IMR-90 (cell line): Measurements from ENCODE around the gene CXCL8. TPM values are rescaled to one million over a fixed set of nuclear protein-coding genes. Genes with fewer than 3 reads are reported as not detected.
A peak's percentile ranks its signal among the peaks of the same experiment; 100 is the strongest.

Experiments
- ATAC-seq: fragments of 200-7000 bp; cut with Tn5 transposase; 2 replicates; pipeline ENCODE4 v1.9.1; 2020; ENCODE audit warnings: low read depth, mild to moderate bottlenecking, moderate library complexity
- BruUV-seq: library from RNA; stranded (reverse); fragments of 400-500 nt; replicated peaks from 2 replicates; lab custom pipeline; 2021; lab: Mats Ljungman, UMichigan
- CTCF ChIA-PET: fragments of 300-600 bp; formaldehyde crosslinking; extraction: SDS; loops from one replicate; lab custom pipeline; 2021; ENCODE audit warnings: antibody characterized with exemption; lab: Yijun Ruan, JAX
- POLR2A ChIA-PET: fragments of 300-600 bp; sonication (Branson Sonifier 250); formaldehyde crosslinking; loops from one replicate; lab custom pipeline; 2022; ENCODE audit warnings: antibody characterized with exemption; ENCODE audit not compliant: unreplicated experiment; lab: Charles Lee
- DNase-seq: peaks from one replicate; pipeline ENCODE4 v3.0.0; 2013
- H2AFZ ChIP-seq: replicated peaks from 2 replicates; pipeline ENCODE3; 2013; ENCODE audit warnings: low read length, mild to moderate bottlenecking; ENCODE audit not compliant: poor library complexity
- H2AK5ac ChIP-seq: 2 replicates; pipeline ENCODE4 v1.6.1; 2013; ENCODE audit warnings: low read depth, low read length, inconsistent platforms
- H2AK9ac ChIP-seq: replicated peaks from 2 replicates; pipeline ENCODE3; 2013; ENCODE audit warnings: mild to moderate bottlenecking, low read depth, low read length, moderate library complexity; ENCODE audit not compliant: poor library complexity
- H2BK120ac ChIP-seq: 2 replicates; pipeline ENCODE4 v1.6.1; 2013; ENCODE audit warnings: low read depth, low read length, inconsistent platforms
- H2BK15ac ChIP-seq: 3 replicates; pipeline ENCODE4 v1.6.1; 2013; ENCODE audit warnings: low read depth, low read length, inconsistent platforms
- H2BK20ac ChIP-seq: 2 replicates; pipeline ENCODE4 v1.6.1; 2013; ENCODE audit warnings: low read depth, mild to moderate bottlenecking, inconsistent platforms, low read length, moderate library complexity
- H2BK5ac ChIP-seq: 2 replicates; pipeline ENCODE4 v1.6.1; 2013; ENCODE audit warnings: mild to moderate bottlenecking, low read depth, low read length, inconsistent platforms; ENCODE audit not compliant: poor library complexity, severe bottlenecking
- H3K14ac ChIP-seq: replicated peaks from 2 replicates; pipeline ENCODE4 v1.6.1; 2013; ENCODE audit warnings: low read depth, low read length, inconsistent platforms
- H3K18ac ChIP-seq: 2 replicates; pipeline ENCODE4 v1.6.1; 2013; ENCODE audit warnings: low read depth, low read length, control low read depth
- H3K23ac ChIP-seq: 2 replicates; pipeline ENCODE4 v1.6.1; 2013; ENCODE audit warnings: low read depth, low read length, inconsistent platforms
- H3K27ac ChIP-seq: 2 replicates; pipeline ENCODE4 v1.5.1; 2013; ENCODE audit warnings: mild to moderate bottlenecking, control low read depth, low read length; ENCODE audit not compliant: insufficient read depth
- H3K27me3 ChIP-seq: 2 replicates; pipeline ENCODE4 v1.6.1; 2013; ENCODE audit warnings: low read length; ENCODE audit not compliant: control insufficient read depth, insufficient read depth
- H3K36me3 ChIP-seq: 2 replicates; pipeline ENCODE4 v1.6.1; 2013; ENCODE audit warnings: low read length, mixed read lengths; ENCODE audit not compliant: control insufficient read depth, insufficient read depth
- H3K4ac ChIP-seq: 2 replicates; pipeline ENCODE4 v1.6.1; 2013; ENCODE audit warnings: low read depth, low read length, inconsistent platforms
- H3K4me1 ChIP-seq: 2 replicates; pipeline ENCODE4 v1.6.1; 2013; ENCODE audit warnings: low read length, mixed read lengths; ENCODE audit not compliant: control insufficient read depth, insufficient read depth
- H3K4me2 ChIP-seq: 2 replicates; pipeline ENCODE4 v1.6.1; 2013; ENCODE audit warnings: low read depth, mild to moderate bottlenecking, control low read depth, low read length, moderate library complexity
- H3K4me3 ChIP-seq: 2 replicates; pipeline ENCODE4 v1.5.1; 2013; ENCODE audit warnings: low read depth, mild to moderate bottlenecking, control low read depth, low read length, moderate library complexity; ENCODE audit not compliant: insufficient read depth
- H3K56ac ChIP-seq: 2 replicates; pipeline ENCODE4 v1.6.1; 2013; ENCODE audit warnings: low read length, inconsistent platforms; ENCODE audit not compliant: insufficient read depth; ENCODE audit errors: extremely low read depth
- H3K79me1 ChIP-seq, 2 experiments: 2 replicates each; pipeline ENCODE4 v1.6.1; 2013; ENCODE audit warnings: low read length in 2 of 2, inconsistent platforms in 1 of 2, low read depth in 1 of 2
- H3K9ac ChIP-seq: 2 replicates; pipeline ENCODE4 v1.6.1; 2013; ENCODE audit warnings: low read depth, low read length, control low read depth
- H3K9me1 ChIP-seq: 2 replicates; pipeline ENCODE4 v1.6.1; 2013; ENCODE audit warnings: low read length, inconsistent platforms; ENCODE audit not compliant: insufficient read depth
- H3K9me3 ChIP-seq: 2 replicates; pipeline ENCODE4 v1.6.1; 2013; ENCODE audit warnings: low read length; ENCODE audit not compliant: control insufficient read depth, insufficient read depth
- H4K20me1 ChIP-seq: 2 replicates; pipeline ENCODE4 v1.6.1; 2013; ENCODE audit warnings: low read length, inconsistent platforms; ENCODE audit not compliant: insufficient read depth
- H4K5ac ChIP-seq: 2 replicates; pipeline ENCODE4 v1.6.1; 2013; ENCODE audit warnings: mild to moderate bottlenecking, low read depth, low read length, control low read depth
- H4K8ac ChIP-seq, 2 experiments: 2 replicates each; pipeline ENCODE4 v1.6.1; 2013; ENCODE audit warnings: low read depth in 2 of 2, low read length in 2 of 2, control low read depth in 1 of 2, inconsistent platforms in 1 of 2
- H4K91ac ChIP-seq: 2 replicates; pipeline ENCODE4 v1.6.1; 2013; ENCODE audit warnings: low read depth, low read length, inconsistent platforms; ENCODE audit not compliant: insufficient read depth
- BHLHE40 ChIP-seq: fragments of 150-350 bp; IDR thresholded peaks from 2 replicates; pipeline ENCODE4 v1.6.1; 2016; ENCODE audit warnings: mild to moderate bottlenecking, low read depth, low read length
- CEBPB ChIP-seq: IDR thresholded peaks from 2 replicates; pipeline ENCODE4 v1.6.1; 2012; ENCODE audit warnings: low read depth, low read length, improper control_type of control experiment
- CHD1 ChIP-seq: IDR thresholded peaks from 2 replicates; pipeline ENCODE4 v1.6.1; 2012; ENCODE audit warnings: low read depth, low read length, improper control_type of control experiment
- CTCF ChIP-seq: conservative IDR thresholded peaks from 2 replicates; pipeline ENCODE4 v1.5.1; 2012; ENCODE audit warnings: mild to moderate bottlenecking, low read depth, low read length, improper control_type of control experiment
- ELK1 ChIP-seq: fragments of 150-350 bp; IDR thresholded peaks from 2 replicates; pipeline ENCODE4 v1.6.1; 2016; ENCODE audit warnings: low read depth, mild to moderate bottlenecking, low read length, moderate library complexity, borderline replicate concordance
- FOS ChIP-seq: fragments of 150-350 bp; IDR thresholded peaks from 2 replicates; pipeline ENCODE4 v1.6.1; 2016; ENCODE audit warnings: low read depth, low read length
- MAFK ChIP-seq: IDR thresholded peaks from 2 replicates; pipeline ENCODE4 v1.6.1; 2012; ENCODE audit warnings: low read depth, low read length, improper control_type of control experiment
- MAZ ChIP-seq: IDR thresholded peaks from 2 replicates; pipeline ENCODE4 v1.6.1; 2012; ENCODE audit warnings: low read depth, mild to moderate bottlenecking, low read length, improper control_type of control experiment, moderate library complexity, borderline replicate concordance
- MXI1 ChIP-seq: IDR thresholded peaks from 2 replicates; pipeline ENCODE4 v1.6.1; 2012; ENCODE audit warnings: low read depth, mild to moderate bottlenecking, low read length, moderate library complexity, borderline replicate concordance
- NFE2L2 ChIP-seq: fragments of 150-350 bp; IDR thresholded peaks from 2 replicates; pipeline ENCODE4 v1.6.1; 2016; ENCODE audit warnings: low read depth, mild to moderate bottlenecking, low read length
- POLR2A ChIP-seq: IDR thresholded peaks from 2 replicates; pipeline ENCODE4 v1.6.1; 2012; ENCODE audit warnings: mild to moderate bottlenecking, low read depth, low read length
- RAD21 ChIP-seq: IDR thresholded peaks from 2 replicates; pipeline ENCODE4 v1.6.1; 2012; ENCODE audit warnings: low read length, improper control_type of control experiment
- RCOR1 ChIP-seq: IDR thresholded peaks from 2 replicates; pipeline ENCODE4 v1.6.1; 2012; ENCODE audit warnings: mild to moderate bottlenecking, low read length, improper control_type of control experiment; ENCODE audit not compliant: insufficient replicate concordance
- RFX5 ChIP-seq: IDR thresholded peaks from 2 replicates; pipeline ENCODE4 v1.8.0; 2012; ENCODE audit warnings: low read depth, mild to moderate bottlenecking, low read length, moderate library complexity
- SMC3 ChIP-seq: fragments of 150-350 bp; IDR thresholded peaks from 2 replicates; pipeline ENCODE4 v1.6.1; 2016; ENCODE audit warnings: low read depth, mild to moderate bottlenecking, antibody characterized with exemption, low read length, moderate library complexity
- USF2 ChIP-seq: fragments of 150-350 bp; IDR thresholded peaks from 2 replicates; pipeline ENCODE4 v1.6.1; 2017; ENCODE audit warnings: mild to moderate bottlenecking, antibody characterized with exemption, low read length, low read depth
- WGBS, 2 experiments: methylation state at CpG; one replicate each; pipeline versions ENCODE4 v1.1.5 to v1.1.7; 2013; ENCODE audit warnings: missing lambda C conversion rate in 2 of 2; ENCODE audit not compliant: insufficient read length in 1 of 2; ENCODE audit errors: extremely low coverage in 2 of 2; 5-methylcytosine and 5-hydroxymethylcytosine counted together
- dilution Hi-C: fragments of 300-500 bp; cut with HindIII; formaldehyde crosslinking; loops from one replicate; pipeline ENCODE4 v1.14.3; 2018; ENCODE audit warnings: low sequenced_read_pairs; ENCODE audit not compliant: unreplicated experiment
- in situ Hi-C: fragments of 300-500 bp; cut with MboI; formaldehyde crosslinking; loops from 3 replicates; pipeline ENCODE4 v1.14.3; 2019; ENCODE audit warnings: low sequenced_read_pairs, inconsistent platforms, mixed read lengths
- intact Hi-C: fragments of 100-400 bp; cut with micrococcal nuclease; formaldehyde crosslinking; loops from 2 replicates; pipeline ENCODE4 v1.10.0; 2022
- polyA plus RNA-seq, 3 experiments: library from polyadenylated mRNA; depleted of rRNA; stranded (reverse); fragments of >200 nt; gene quantifications; 2 replicates each; pipeline ENCODE4 v1.2.3, GENCODE V29; 2012; ENCODE audit warnings: low replicate concordance in 1 of 3
- total RNA-seq: library from RNA; depleted of rRNA; stranded (reverse); fragments of >200 nt; gene quantifications from 2 replicates; pipeline ENCODE4 v1.2.3, GENCODE V29; 2012

The CXCL8 gene
- total and polyA plus RNA-seq, 2 of the 4 experiments (the other 2 are of a cell fraction) = 2.2 to 2.7 TPM

GRCh38 chr4:73698217-73698616 is 42.2 kb upstream of the CXCL8 start:
- Histone ChIP-seq H3K23ac (no peak overlapping the region), H2BK20ac (no peak overlapping the region), H3K4me3 (no peak overlapping the region), H3K4ac (no peak overlapping the region), H3K27me3 (no peaks in the 10 kb centered on the region), H3K36me3 (no peaks in the 10 kb centered on the region), H2AFZ (no peak overlapping the region), H2AK5ac (no peak overlapping the region), H4K5ac (no peak overlapping the region), H3K79me1 (no peaks in the 10 kb centered on the region), H3K9me3 (no peaks in the 10 kb centered on the region), H3K9ac (no peak overlapping the region), H3K18ac (no peak overlapping the region), H4K91ac (no peak overlapping the region; the same call in 1 of the 2 replicates), H3K56ac (no peak overlapping the region), H3K4me1 (peaks cover 8% of the 10 kb centered on the region), H2BK5ac (no peak overlapping the region), H3K9me1 (peaks cover 3% of the 10 kb centered on the region; the same call in 1 of the 2 replicates), H2AK9ac (no peak overlapping the region), H2BK120ac (no peak overlapping the region), H3K27ac (no peak overlapping the region), H3K4me2 (no peak overlapping the region), H4K20me1 (no peaks in the 10 kb centered on the region), H2BK15ac (no peak overlapping the region), H3K14ac (no peak overlapping the region), H4K8ac (no peak overlapping the region)
- DNase-seq (peak; percentile 58), ATAC-seq (no peak)
- TF ChIP-seq BHLHE40 (no peak), POLR2A (no peak), RCOR1 (no peak), USF2 (no peak), ELK1 (no peak), NFE2L2 (no peak), RAD21 (no peak), CEBPB (no peak), MAZ (no peak), RFX5 (no peak), CHD1 (no peak), SMC3 (no peak), CTCF (no peak), MXI1 (no peak), FOS (no peak), MAFK (no peak)
- in situ Hi-C loops (no loop called here), dilution Hi-C loops (no loop called here), intact Hi-C loops (no loop called here)
- WGBS, 2 experiments = 80% methylated on average over 1 of the region's 2 CpGs; no CpG with 5 or more reads in 1 of the 2 experiments
- CTCF ChIA-PET = interaction anchor here (0.6 kb wide), 1 partner anchor 454 kb away, joined by 3 read pairs; no protein-coding TSS in a partner anchor
- BruUV-seq = no TSS peak
- POLR2A ChIA-PET = no interaction called here
